Measurements from ENCODE around the gene SRSF12. TPM values are rescaled to one million over a fixed set of nuclear protein-coding genes. Genes with fewer than 3 reads are reported as not detected.

SRSF12 gene
- total RNA-seq, 4 donors from 2014 or later: 0.49 TPM; not detected in 3

DNA sequence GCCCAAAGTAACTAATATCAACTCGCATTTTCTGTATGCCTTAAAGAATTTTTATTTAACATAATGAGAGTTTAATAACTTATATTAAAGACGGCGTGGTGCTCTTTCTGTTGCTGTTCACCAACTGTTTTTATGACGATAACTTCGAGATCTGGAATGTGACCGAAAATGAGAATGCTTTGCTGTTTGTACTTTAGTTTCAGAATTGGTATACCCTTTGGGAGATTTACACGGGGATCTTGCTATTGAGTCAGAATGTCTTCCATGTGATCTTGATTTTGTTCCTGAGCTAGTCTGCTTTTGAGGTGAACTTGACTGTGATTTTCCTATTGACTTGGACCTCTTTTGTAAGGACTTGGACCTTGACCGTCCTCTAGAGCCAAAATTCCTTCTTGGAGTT is 19.4 kb downstream of the SRSF12 start:
- intact Hi-C loops (cut with DNase I; ENCODE audit: low total_unique reads): no loop called here
- DNase-seq (ENCODE audit: low spot score in 2 of 2): no peak
- no peak overlapping the region for H3K4me3 ChIP-seq (ENCODE audit: low read depth, poor library complexity, severe bottlenecking)
- TF ChIP-seq POLR2A (IDR thresholded peaks at IDR 0.05): no peak
- TF ChIP-seq, protein P1, sequence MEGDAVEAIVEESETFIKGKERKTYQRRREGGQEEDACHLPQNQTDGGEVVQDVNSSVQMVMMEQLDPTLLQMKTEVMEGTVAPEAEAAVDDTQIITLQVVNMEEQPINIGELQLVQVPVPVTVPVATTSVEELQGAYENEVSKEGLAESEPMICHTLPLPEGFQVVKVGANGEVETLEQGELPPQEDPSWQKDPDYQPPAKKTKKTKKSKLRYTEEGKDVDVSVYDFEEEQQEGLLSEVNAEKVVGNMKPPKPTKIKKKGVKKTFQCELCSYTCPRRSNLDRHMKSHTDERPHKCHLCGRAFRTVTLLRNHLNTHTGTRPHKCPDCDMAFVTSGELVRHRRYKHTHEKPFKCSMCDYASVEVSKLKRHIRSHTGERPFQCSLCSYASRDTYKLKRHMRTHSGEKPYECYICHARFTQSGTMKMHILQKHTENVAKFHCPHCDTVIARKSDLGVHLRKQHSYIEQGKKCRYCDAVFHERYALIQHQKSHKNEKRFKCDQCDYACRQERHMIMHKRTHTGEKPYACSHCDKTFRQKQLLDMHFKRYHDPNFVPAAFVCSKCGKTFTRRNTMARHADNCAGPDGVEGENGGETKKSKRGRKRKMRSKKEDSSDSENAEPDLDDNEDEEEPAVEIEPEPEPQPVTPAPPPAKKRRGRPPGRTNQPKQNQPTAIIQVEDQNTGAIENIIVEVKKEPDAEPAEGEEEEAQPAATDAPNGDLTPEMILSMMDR (IDR thresholded peaks at IDR 0.05): no peak
- WGBS, 2 donors: 84 to 86% methylated on average over 8 of the region's 8 CpGs

DNA sequence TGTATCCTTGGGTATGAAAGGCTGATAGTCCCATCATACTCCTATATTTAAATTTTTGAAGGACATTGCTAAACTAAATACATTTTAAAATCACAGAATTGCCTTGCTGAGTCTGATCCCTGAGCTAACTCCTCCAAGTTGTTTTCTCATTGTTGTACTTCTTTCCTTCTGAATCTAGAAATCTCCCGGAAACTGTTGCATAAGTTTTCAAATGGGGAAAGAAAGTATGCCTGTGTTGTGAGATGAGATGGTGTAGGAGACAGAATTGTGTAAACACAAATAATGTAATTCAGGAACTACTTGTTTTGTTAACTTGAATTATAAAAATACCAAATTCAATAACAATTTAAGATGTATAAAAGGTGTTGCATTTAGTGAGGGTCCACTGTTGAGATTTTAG is 30.0 kb downstream of the SRSF12 start:
- intact Hi-C loops (cut with DNase I; ENCODE audit: low total_unique reads): no loop called here
- DNase-seq (ENCODE audit: low spot score in 2 of 2): no peak
- 68 to 71% methylated on average over 1 of the region's 1 CpG for WGBS, 2 donors
- no peak overlapping the region for H3K4me3 ChIP-seq (ENCODE audit: low read depth, poor library complexity, severe bottlenecking)
- no peak for TF ChIP-seq POLR2A (IDR thresholded peaks at IDR 0.05)
- TF ChIP-seq, protein P1 (IDR thresholded peaks at IDR 0.05): no peak

DNA sequence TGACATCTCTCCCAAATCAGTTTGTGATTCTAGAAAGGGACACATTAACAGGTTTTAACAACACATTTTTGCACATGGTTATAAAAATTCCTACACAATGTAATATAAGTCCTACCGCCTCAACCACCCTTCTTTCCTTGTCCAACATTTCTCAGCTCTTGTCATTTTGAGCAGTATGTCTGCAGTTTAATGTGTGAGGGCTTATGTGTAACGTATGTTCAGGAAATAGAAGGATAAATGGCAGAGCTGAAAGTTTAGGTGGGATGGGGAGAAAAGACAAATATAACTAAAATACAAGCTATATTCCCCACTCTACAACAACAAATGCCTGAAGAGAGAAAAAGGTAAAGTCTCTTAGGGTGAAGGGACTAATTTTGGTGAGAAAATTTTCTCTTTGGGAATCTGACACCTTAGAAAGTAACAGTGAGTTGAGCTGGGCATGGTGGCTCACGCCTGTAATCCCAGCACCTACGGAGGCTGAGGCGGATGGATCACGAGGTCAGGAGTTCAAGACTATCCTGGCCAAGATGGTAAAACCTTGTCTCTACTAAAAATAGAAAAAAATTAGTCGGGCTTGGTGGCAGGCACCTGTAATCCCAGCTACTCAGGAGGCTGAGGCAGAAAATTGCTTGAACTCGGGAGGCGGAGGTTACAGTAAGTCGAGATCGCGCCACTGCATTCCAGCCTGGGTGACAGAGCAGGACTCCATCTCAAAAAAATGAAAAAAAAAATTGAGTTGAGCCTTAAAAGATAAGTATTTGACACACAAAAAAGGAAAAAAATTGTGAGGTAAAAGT is 32.3 kb downstream of the SRSF12 start:
- H3K4me3 ChIP-seq (ENCODE audit: low read depth, poor library complexity, severe bottlenecking): no peak overlapping the region
- DNase-seq (ENCODE audit: low spot score in 2 of 2): no peak
- WGBS, 2 donors: 90 to 92% methylated on average over 12 of the region's 12 CpGs
- intact Hi-C loops (cut with DNase I; ENCODE audit: low total_unique reads): no loop called here
- TF ChIP-seq POLR2A (IDR thresholded peaks at IDR 0.05): no peak
- TF ChIP-seq, protein P1 (IDR thresholded peaks at IDR 0.05): no peak

DNA sequence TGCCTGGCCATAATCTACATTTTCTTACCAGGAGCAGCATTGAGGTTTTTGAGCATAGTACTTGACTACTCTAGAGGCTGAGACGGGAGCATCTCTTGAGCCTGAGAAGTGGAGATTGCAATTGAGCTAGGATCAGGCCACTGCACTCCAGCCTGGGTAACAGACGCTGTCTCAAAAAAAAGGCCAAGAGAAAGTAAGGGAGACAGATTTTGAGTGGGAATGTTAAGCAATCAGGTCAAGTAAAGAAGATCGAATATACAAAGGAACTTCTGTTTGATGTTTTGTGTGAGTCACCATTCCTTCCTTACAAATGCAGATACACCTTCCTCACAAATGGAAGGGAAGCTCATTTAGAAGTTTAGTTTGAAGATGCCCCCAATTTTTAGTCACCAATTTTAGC is 32.9 kb downstream of the SRSF12 start:
- no peak for TF ChIP-seq POLR2A (IDR thresholded peaks at IDR 0.05)
- TF ChIP-seq, protein P1 (IDR thresholded peaks at IDR 0.05): no peak
- DNase-seq (ENCODE audit: low spot score in 2 of 2): no peak
- 38 to 55% methylated on average over 3 of the region's 3 CpGs for WGBS, 2 donors
- no peak overlapping the region for H3K4me3 ChIP-seq (ENCODE audit: low read depth, poor library complexity, severe bottlenecking)
- intact Hi-C loops (cut with DNase I; ENCODE audit: low total_unique reads): no loop called here

DNA sequence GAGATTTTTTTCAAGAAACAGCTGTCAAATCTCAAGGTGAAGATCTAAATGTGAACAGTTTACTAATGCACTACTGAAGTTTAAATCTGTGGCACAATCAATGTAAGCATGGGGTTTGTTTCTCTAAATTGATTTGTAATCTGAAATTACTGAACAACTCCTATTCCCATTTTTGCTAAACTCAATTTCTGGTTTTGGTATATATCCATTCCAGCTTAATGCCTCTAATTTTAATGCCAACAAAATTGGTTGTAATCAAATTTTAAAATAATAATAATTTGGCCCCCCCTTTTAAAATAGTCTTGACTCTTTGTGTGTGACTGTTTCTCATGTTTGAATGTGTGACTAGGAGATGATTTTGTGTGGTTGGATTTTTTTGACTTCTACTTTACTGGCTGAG is 33.3 kb downstream of the SRSF12 start:
- no peak for DNase-seq (ENCODE audit: low spot score in 2 of 2)
- TF ChIP-seq, protein P1 (IDR thresholded peaks at IDR 0.05): no peak
- intact Hi-C loops (cut with DNase I; ENCODE audit: low total_unique reads): no loop called here
- H3K4me3 ChIP-seq (ENCODE audit: low read depth, poor library complexity, severe bottlenecking): no peak overlapping the region

DNA sequence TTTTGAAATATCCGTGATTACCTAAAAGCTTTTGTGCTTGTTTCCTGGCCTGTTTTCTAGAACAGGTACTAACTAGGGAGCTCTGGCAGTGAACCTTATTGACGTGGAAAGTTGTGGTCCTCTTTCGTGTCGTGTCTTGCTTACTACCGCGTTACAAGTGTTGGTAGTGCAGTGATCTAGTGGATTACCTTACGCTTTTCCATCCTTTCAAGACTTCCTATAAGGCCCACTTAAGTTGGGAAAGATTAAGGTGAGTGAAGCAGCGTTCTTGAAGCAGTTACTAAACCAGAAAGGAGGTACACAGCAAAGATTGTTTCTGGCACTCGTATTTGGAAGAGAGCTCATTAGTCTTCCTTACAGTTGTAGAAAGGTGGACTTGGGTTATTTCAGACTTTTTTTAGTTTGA is 35.4 kb downstream of the SRSF12 start:
- intact Hi-C loops (cut with DNase I; ENCODE audit: low total_unique reads): no loop called here
- peak overlapping the region; percentile 55 for H3K4me3 ChIP-seq (ENCODE audit: low read depth, poor library complexity, severe bottlenecking)
- no peak for TF ChIP-seq POLR2A (IDR thresholded peaks at IDR 0.05)
- TF ChIP-seq, protein P1 (IDR thresholded peaks at IDR 0.05): no peak
- WGBS, 2 donors: 0 to 2% methylated on average over 9 of the region's 9 CpGs
- DNase-seq (ENCODE audit: low spot score in 2 of 2): no peak

All from lower leg skin (tissue), 4 donors.